ENCODE measurements around the gene DLG2.

DNA sequence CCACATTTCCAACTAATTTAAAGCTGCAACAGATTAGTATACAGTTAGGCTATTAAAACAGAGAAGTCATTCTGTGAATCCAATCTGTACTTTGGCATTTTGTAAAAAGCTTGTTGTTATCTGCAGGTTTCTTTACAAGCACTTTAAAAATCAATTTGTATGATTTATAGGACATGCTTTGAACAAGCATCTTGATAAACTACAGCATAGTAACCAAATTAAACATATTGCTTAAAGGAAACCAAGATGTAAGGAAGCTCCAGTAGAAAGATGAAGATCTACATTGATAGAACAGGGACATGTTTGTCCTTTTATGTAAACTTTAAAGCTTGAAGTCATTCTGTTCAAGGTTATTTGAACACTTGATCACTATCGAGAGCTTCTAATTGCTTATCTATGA lies 1842.7 kb downstream of the DLG2 start:
- TF ChIP-seq TAF1 (IDR thresholded peaks at IDR 0.05; ENCODE audit: low read depth) (no peak), CEBPB (IDR thresholded peaks at IDR 0.05) (no peak), EP300 (IDR thresholded peaks at IDR 0.05; ENCODE audit: borderline replicate concordance) (no peak)
- TF ChIP-seq, protein P1, sequence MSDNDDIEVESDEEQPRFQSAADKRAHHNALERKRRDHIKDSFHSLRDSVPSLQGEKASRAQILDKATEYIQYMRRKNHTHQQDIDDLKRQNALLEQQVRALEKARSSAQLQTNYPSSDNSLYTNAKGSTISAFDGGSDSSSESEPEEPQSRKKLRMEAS (IDR thresholded peaks at IDR 0.05) = no peak
